Naive B cell (primary cell): Measurements from ENCODE around the gene GRAP2. TPM values are rescaled to one million over a fixed set of nuclear protein-coding genes. Genes with fewer than 3 reads are reported as not detected.
"Not testable (repeated sequence)": the region's sequence is repeated elsewhere in the genome, so short reads cannot be mapped to it uniquely, and the experiment has no call there.

Experiments used
- ATAC-seq, 2 donors: fragments of 150-1000 bp; cut with Tn5 transposase; 2 replicates each; pipeline ENCODE4 v1.10.0; 2021; ENCODE audit warnings: low read depth in 2 of 2, mild to moderate bottlenecking in 2 of 2, moderate library complexity in 2 of 2
- DNase-seq: peaks from one replicate; pipeline ENCODE4 v3.0.0; 2022
- H3K27ac Mint-ChIP-seq, 6 donors: one replicate each; pipeline ENCODE4 v1.8.0; 2020 to 2022; ENCODE audit warnings: mild to moderate bottlenecking in 6 of 6, mixed read lengths in 6 of 6, moderate library complexity in 5 of 6, inconsistent platforms in 2 of 6
- H3K27me3 Mint-ChIP-seq, 3 donors: one replicate each; pipeline ENCODE4 v1.8.0; 2021 to 2022; ENCODE audit warnings: mixed read lengths in 3 of 3, mild to moderate bottlenecking in 1 of 3
- H3K36me3 Mint-ChIP-seq, 2 donors: one replicate each; pipeline ENCODE4 v1.8.0; 2020 to 2022; ENCODE audit warnings: mixed read lengths in 2 of 2, inconsistent platforms in 1 of 2, mild to moderate bottlenecking in 1 of 2
- H3K4me1 Mint-ChIP-seq, 3 donors: one replicate each; pipeline ENCODE4 v1.8.0; 2020 to 2022; ENCODE audit warnings: mixed read lengths in 3 of 3, inconsistent platforms in 1 of 3, mild to moderate bottlenecking in 1 of 3, moderate library complexity in 1 of 3
- H3K4me3 Mint-ChIP-seq, 8 donors: one replicate each; pipeline ENCODE4 v1.8.0; 2020 to 2022; ENCODE audit warnings: mild to moderate bottlenecking in 8 of 8, mixed read lengths in 8 of 8, moderate library complexity in 8 of 8, inconsistent platforms in 2 of 8
- H3K9me3 Mint-ChIP-seq, 7 donors: one replicate each; pipeline ENCODE4 v1.8.0; 2020 to 2022; ENCODE audit warnings: mixed read lengths in 7 of 7, mild to moderate bottlenecking in 5 of 7, inconsistent platforms in 2 of 7, moderate library complexity in 1 of 7
- polyA plus RNA-seq, 6 donors: library from polyadenylated mRNA; unstranded; fragments of 300-500 nt; fragmentation: Illumina TruSeq; gene quantifications; one replicate each; pipeline ENCODE4 v1.2.3, GENCODE V29; 2021; ENCODE audit warnings: low read depth in 6 of 6

GRAP2 gene
- polyA plus RNA-seq, 6 donors from 2014 or later: 7.7 to 37.7 (median 18.7) TPM

GRCh38 chr22:39946126-39946502 lies 45.2 kb downstream of the GRAP2 start:
- H3K9me3 Mint-ChIP-seq: peaks cover 0 to 2% (median 0%) of the 10 kb centered on the region in 7 donors
- H3K36me3 Mint-ChIP-seq: peaks cover under 1 to 13% of the 10 kb centered on the region in 2 donors
- peaks cover 53 to 93% (median 84%) of the 10 kb centered on the region in 3 donors for H3K4me1 Mint-ChIP-seq
- H3K27me3 Mint-ChIP-seq: no peaks in the 10 kb centered on the region
- ATAC-seq (no peak), DNase-seq (no peak)
- peak overlapping the region in 3 of 8 donors; percentile 67 to 80 (median 74) for H3K4me3 Mint-ChIP-seq
- H3K27ac Mint-ChIP-seq: peak overlapping the region in 1 of 6 donors; percentile 42

GRCh38 chr22:39946503-39947219 lies 45.8 kb downstream of the GRAP2 start:
- H3K4me3 Mint-ChIP-seq: peak overlapping the region; percentile 4 to 90 (median 74)
- H3K27ac Mint-ChIP-seq: peak overlapping the region; percentile 51 to 93 (median 74)
- peaks cover 6 to 13% of the 10 kb centered on the region in 2 donors for H3K36me3 Mint-ChIP-seq
- H3K27me3 Mint-ChIP-seq: no peaks in the 10 kb centered on the region
- ATAC-seq (peak; percentile 43 to 53), DNase-seq (peak; percentile 15)
- peaks cover 0 to 2% (median 0%) of the 10 kb centered on the region in 7 donors for H3K9me3 Mint-ChIP-seq
- peaks cover 58 to 96% (median 86%) of the 10 kb centered on the region in 3 donors for H3K4me1 Mint-ChIP-seq

GRCh38 chr22:39947220-39948216 lies 46.6 kb downstream of the GRAP2 start:
- H3K27ac Mint-ChIP-seq: peak overlapping the region; percentile 51 to 93 (median 74)
- H3K36me3 Mint-ChIP-seq: peaks cover 6 to 13% of the 10 kb centered on the region in 2 donors
- peak overlapping the region; percentile 4 to 90 (median 74) for H3K4me3 Mint-ChIP-seq
- H3K9me3 Mint-ChIP-seq: peaks cover 0 to 2% (median 0%) of the 10 kb centered on the region in 7 donors
- DNase-seq (peak; percentile 36), ATAC-seq (peak; percentile 72 to 75)
- H3K4me1 Mint-ChIP-seq: peaks cover 64 to 99% (median 93%) of the 10 kb centered on the region in 3 donors
- no peaks in the 10 kb centered on the region for H3K27me3 Mint-ChIP-seq

DNA sequence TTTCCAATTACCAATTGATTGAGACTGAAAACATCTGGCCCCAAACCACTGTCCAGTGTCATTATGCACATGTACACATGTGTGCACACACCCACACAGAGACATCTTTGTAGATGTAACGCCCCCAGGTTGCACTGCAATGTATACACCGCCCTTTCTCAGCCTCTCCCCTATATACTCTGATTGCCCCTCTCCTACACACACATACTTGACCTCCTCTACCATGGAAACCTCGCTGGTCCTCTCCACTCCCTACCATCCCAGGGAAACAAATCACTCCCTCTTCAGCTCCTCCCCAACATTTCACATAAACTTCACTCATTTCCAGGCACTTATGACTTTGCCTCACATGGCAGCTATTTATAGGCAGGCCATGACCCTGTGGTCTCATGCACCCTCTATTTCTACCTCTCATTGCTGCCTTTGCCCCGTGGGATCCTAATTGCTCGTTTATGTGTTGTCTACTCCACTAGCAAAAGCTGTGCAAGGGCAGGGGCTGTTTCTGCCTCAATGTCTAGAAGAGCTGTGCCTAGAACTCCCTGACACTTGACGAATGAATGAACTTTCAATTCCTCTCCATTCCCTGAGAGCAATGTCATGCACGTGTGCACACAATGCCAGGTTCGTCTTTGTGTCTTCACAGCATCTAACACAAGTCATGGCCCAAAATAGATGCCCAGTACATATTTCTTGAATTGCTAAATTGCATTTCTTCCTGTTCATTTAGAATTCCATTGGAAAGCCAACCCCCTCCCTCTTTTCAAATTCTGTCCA lies 49.3 kb downstream of the GRAP2 start:
- Mint-ChIP-seq H3K9me3 (peaks cover 0 to 2% (median 0%) of the 10 kb centered on the region in 7 donors), H3K4me3 (peak overlapping the region; percentile 18 to 84 (median 51)), H3K27me3 (no peaks in the 10 kb centered on the region), H3K27ac (peak overlapping the region in 5 of 6 donors; percentile 22 to 83 (median 63)), H3K36me3 (peaks cover 10 to 13% of the 10 kb centered on the region in 2 donors), H3K4me1 (peaks cover 71 to 88% (median 85%) of the 10 kb centered on the region in 3 donors)
- ATAC-seq (peak; percentile 63 to 68), DNase-seq (peak; percentile 30)

- not testable (repeated sequence) for H3K9me3 Mint-ChIP-seq, H3K27me3 Mint-ChIP-seq
- ATAC-seq (peak; percentile 34 to 45), DNase-seq (peak; percentile 19)
- H3K36me3 Mint-ChIP-seq: peaks cover 12 to 13% of the 10 kb centered on the region in 2 donors
- peak overlapping the region; percentile 3 to 87 (median 45) for H3K4me3 Mint-ChIP-seq
- peaks cover 70 to 79% (median 78%) of the 10 kb centered on the region in 3 donors for H3K4me1 Mint-ChIP-seq
- H3K27ac Mint-ChIP-seq: peak overlapping the region in 5 of 6 donors; percentile 15 to 92 (median 35)
Measured at GRCh38 chr22:39951603-39952293, 50.9 kb downstream of the GRAP2 start.

- peaks cover 70 to 79% (median 78%) of the 10 kb centered on the region in 3 donors for H3K4me1 Mint-ChIP-seq
- H3K36me3 Mint-ChIP-seq: peaks cover 16 to 17% of the 10 kb centered on the region in 2 donors
- no peak overlapping the region for H3K27ac Mint-ChIP-seq
- no peak for DNase-seq
- peak overlapping the region in 5 of 8 donors; percentile 19 to 84 (median 51) for H3K4me3 Mint-ChIP-seq
- ATAC-seq: no peak
- peaks cover 0 to under 1% (median 0%) of the 10 kb centered on the region in 7 donors for H3K9me3 Mint-ChIP-seq
- peaks cover 0 to 5% (median 0%) of the 10 kb centered on the region in 3 donors for H3K27me3 Mint-ChIP-seq
Measured at GRCh38 chr22:39952347-39952746, 51.5 kb downstream of the GRAP2 start.

GRCh38 chr22:39953101-39953500 lies 52.2 kb downstream of the GRAP2 start:
- H3K4me1 Mint-ChIP-seq: peaks cover 70 to 80% (median 78%) of the 10 kb centered on the region in 3 donors
- H3K9me3 Mint-ChIP-seq: no peaks in the 10 kb centered on the region
- peak overlapping the region in 2 of 8 donors; percentile 21 to 78 for H3K4me3 Mint-ChIP-seq
- H3K36me3 Mint-ChIP-seq: peaks cover 16 to 25% of the 10 kb centered on the region in 2 donors
- DNase-seq: no peak
- H3K27ac Mint-ChIP-seq: peak overlapping the region in 3 of 6 donors; percentile 80 to 83 (median 82)
- H3K27me3 Mint-ChIP-seq: peaks cover 0 to 5% (median under 1%) of the 10 kb centered on the region in 3 donors
- ATAC-seq: no peak

GRCh38 chr22:39954584-39955055 lies 53.7 kb downstream of the GRAP2 start:
- no peak for ATAC-seq
- peaks cover 67 to 79% (median 79%) of the 10 kb centered on the region in 3 donors for H3K4me1 Mint-ChIP-seq

GRCh38 chr22:39955675-39956074 lies 54.8 kb downstream of the GRAP2 start:
- ATAC-seq (no peak), DNase-seq (no peak)
- Mint-ChIP-seq H3K36me3 (peaks cover 30 to 35% of the 10 kb centered on the region in 2 donors), H3K4me1 (peaks cover 65 to 79% (median 75%) of the 10 kb centered on the region in 3 donors), H3K27ac (peak overlapping the region in 1 of 6 donors; percentile 32), H3K27me3 (peaks cover 5 to 19% (median 7%) of the 10 kb centered on the region in 3 donors), H3K9me3 (no peaks in the 10 kb centered on the region), H3K4me3 (peak overlapping the region in 2 of 8 donors; percentile 29 to 56)

More at GRCh38 chr22:39954584-39955055, 53.7 kb downstream of the GRAP2 start:
- H3K4me3 Mint-ChIP-seq: no peak overlapping the region
- DNase-seq: no peak
- H3K27ac Mint-ChIP-seq: no peak overlapping the region
- peaks cover 23 to 25% of the 10 kb centered on the region in 2 donors for H3K36me3 Mint-ChIP-seq
- peaks cover 0 to 10% (median 5%) of the 10 kb centered on the region in 3 donors for H3K27me3 Mint-ChIP-seq
- no peaks in the 10 kb centered on the region for H3K9me3 Mint-ChIP-seq

DNA sequence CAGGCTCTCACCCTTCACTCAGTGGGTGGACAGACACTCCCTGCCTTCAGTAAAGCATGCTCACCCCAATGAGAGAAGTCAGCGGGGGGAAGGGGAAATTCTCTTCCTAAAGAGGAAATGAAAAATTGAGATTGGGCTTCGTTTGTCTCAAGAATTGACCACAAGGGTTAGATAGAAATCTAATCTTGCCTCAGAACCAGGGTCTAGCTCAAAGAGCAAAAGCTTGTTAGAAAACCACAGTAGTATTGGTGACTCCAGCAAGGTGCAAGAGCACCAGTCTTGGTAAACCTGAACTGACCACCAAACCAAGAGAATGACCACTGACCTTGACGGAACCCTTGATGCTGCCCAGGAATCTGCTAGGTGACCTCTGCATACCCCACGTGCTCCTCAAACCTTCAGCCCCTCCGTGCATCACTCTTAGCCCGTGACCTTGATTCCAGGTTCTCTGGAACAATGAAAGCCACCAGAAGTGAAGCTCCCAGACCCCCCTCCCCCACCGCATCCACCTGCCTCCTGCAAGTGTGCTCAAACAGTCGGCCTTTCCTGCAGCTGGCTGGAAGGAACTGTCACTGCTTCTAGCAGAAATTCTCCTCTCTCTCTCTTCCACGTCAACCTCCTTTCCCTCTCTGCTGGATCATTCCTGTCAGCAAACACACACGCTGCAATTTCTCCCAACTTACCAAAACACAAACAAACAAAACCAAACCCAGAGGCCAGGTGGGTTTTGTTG lies 56.2 kb downstream of the GRAP2 start:
- H3K27ac Mint-ChIP-seq: peak overlapping the region in 2 of 6 donors; percentile 37 to 78
- H3K9me3 Mint-ChIP-seq: no peaks in the 10 kb centered on the region
- H3K27me3 Mint-ChIP-seq: peaks cover 5 to 19% (median 7%) of the 10 kb centered on the region in 3 donors
- H3K4me1 Mint-ChIP-seq: peaks cover 57 to 74% (median 64%) of the 10 kb centered on the region in 3 donors
- ATAC-seq (peak; percentile 40 to 48), DNase-seq (peak; percentile 20)
- H3K4me3 Mint-ChIP-seq: peak overlapping the region in 7 of 8 donors; percentile 37 to 90 (median 64)
- H3K36me3 Mint-ChIP-seq: peaks cover 33 to 46% of the 10 kb centered on the region in 2 donors
